Endodermal cell (in vitro differentiated cells): ENCODE data around the gene AXIN1. TPM values are rescaled to one million over a fixed set of nuclear protein-coding genes. Genes with fewer than 3 reads are reported as not detected.

ENCODE experiments used
- DNase-seq: peaks from one replicate; pipeline ENCODE4 v3.0.0-alpha.2; 2017
- H3K27ac ChIP-seq: 2 replicates; pipeline ENCODE4 v1.5.1; 2013; ENCODE audit warnings: mild to moderate bottlenecking, low read depth, low read length, moderate library complexity
- H3K27me3 ChIP-seq: 2 replicates; pipeline ENCODE4 v1.6.1; 2013; ENCODE audit warnings: mild to moderate bottlenecking, low read length, moderate library complexity; ENCODE audit not compliant: insufficient read depth, control insufficient read depth, poor library complexity, severe bottlenecking
- H3K36me3 ChIP-seq: 2 replicates; pipeline ENCODE4 v1.7.0; 2013; ENCODE audit warnings: mild to moderate bottlenecking, low read length, moderate library complexity; ENCODE audit not compliant: control insufficient read depth, insufficient read depth
- H3K4me1 ChIP-seq: one replicate; pipeline ENCODE4 v1.7.0; 2013; ENCODE audit warnings: low read length; ENCODE audit not compliant: control insufficient read depth, insufficient read depth
- H3K4me3 ChIP-seq: 2 replicates; pipeline ENCODE4 v1.5.1; 2013; ENCODE audit warnings: mild to moderate bottlenecking, low read length, moderate library complexity
- H3K9ac ChIP-seq: 2 replicates; pipeline ENCODE4 v1.6.1; 2013; ENCODE audit warnings: mild to moderate bottlenecking, low read length, moderate library complexity; ENCODE audit not compliant: poor library complexity, severe bottlenecking; ENCODE audit errors: extremely low read depth
- H3K9me3 ChIP-seq: 2 replicates; pipeline ENCODE4 v1.6.1; 2013; ENCODE audit warnings: mild to moderate bottlenecking, low read length, moderate library complexity; ENCODE audit not compliant: control insufficient read depth
- H3K27ac Mint-ChIP-seq: 2 replicates; pipeline ENCODE4 v1.8.0; 2020; ENCODE audit warnings: mixed read lengths
- H3K27me3 Mint-ChIP-seq: 2 replicates; pipeline ENCODE4 v1.8.0; 2021; ENCODE audit warnings: mild to moderate bottlenecking, mixed read lengths; ENCODE audit not compliant: insufficient read depth
- H3K36me3 Mint-ChIP-seq: 2 replicates; pipeline ENCODE4 v1.8.0; 2020; ENCODE audit warnings: low read depth, mixed read lengths
- H3K4me1 Mint-ChIP-seq: 2 replicates; pipeline ENCODE4 v1.8.0; 2020; ENCODE audit warnings: mixed read lengths
- H3K4me3 Mint-ChIP-seq: 2 replicates; pipeline ENCODE4 v1.8.0; 2020; ENCODE audit warnings: mild to moderate bottlenecking, moderate library complexity, mixed read lengths
- H3K9me3 Mint-ChIP-seq: 2 replicates; pipeline ENCODE4 v1.8.0; 2020; ENCODE audit warnings: mild to moderate bottlenecking, mixed read lengths
- WGBS, 2 experiments: methylation state at CpG; one replicate each; pipeline versions ENCODE4 v1.1.5 to v1.1.7; 2013; ENCODE audit warnings: missing lambda C conversion rate in 2 of 2, mixed read lengths in 1 of 2; ENCODE audit not compliant: insufficient coverage in 1 of 2, insufficient read length in 1 of 2; 5-methylcytosine and 5-hydroxymethylcytosine counted together
- long read RNA-seq, 4 experiments: library from polyadenylated mRNA in 2 of 4; library from RNA in 1 of 4; library from capped mRNA in 1 of 4; stranded (forward) in 3 of 4; unstranded in 1 of 4; transcript quantifications; one replicate each; pipeline ENCODE4 v2.0.0, GENCODE V29; 2020 to 2021; ENCODE audit warnings: inconsistent platforms in 1 of 4
- polyA plus RNA-seq, 2 experiments: library from polyadenylated mRNA; stranded (reverse); fragments of 50-300 nt; gene quantifications; one replicate each; pipeline ENCODE4 v1.2.3, GENCODE V29; 2013
- total RNA-seq, 2 donors: library from RNA; stranded (reverse); fragmentation: NEBNext Ultra II Directional in 1 of 2; extraction: Animal tissue kit (Norgen Biotek cat#: 25700) in 1 of 2; gene quantifications; 2 replicates in 1 of 2; 3 replicates in 1 of 2; pipeline ENCODE4 v1.2.1, GENCODE V29; 2021
- TF ChIP-seq, protein P1 (sequence below): fragments of 200-600 bp; sonication (generic); conservative IDR thresholded peaks from 2 replicates; pipeline ENCODE4 v1.5.0; 2021; ENCODE audit warnings: antibody characterized with exemption, mild to moderate bottlenecking

The AXIN1 gene, protein sequence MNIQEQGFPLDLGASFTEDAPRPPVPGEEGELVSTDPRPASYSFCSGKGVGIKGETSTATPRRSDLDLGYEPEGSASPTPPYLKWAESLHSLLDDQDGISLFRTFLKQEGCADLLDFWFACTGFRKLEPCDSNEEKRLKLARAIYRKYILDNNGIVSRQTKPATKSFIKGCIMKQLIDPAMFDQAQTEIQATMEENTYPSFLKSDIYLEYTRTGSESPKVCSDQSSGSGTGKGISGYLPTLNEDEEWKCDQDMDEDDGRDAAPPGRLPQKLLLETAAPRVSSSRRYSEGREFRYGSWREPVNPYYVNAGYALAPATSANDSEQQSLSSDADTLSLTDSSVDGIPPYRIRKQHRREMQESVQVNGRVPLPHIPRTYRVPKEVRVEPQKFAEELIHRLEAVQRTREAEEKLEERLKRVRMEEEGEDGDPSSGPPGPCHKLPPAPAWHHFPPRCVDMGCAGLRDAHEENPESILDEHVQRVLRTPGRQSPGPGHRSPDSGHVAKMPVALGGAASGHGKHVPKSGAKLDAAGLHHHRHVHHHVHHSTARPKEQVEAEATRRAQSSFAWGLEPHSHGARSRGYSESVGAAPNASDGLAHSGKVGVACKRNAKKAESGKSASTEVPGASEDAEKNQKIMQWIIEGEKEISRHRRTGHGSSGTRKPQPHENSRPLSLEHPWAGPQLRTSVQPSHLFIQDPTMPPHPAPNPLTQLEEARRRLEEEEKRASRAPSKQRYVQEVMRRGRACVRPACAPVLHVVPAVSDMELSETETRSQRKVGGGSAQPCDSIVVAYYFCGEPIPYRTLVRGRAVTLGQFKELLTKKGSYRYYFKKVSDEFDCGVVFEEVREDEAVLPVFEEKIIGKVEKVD
- 10 to 100 TPM; 36.5 to 37.3 TPM for total RNA-seq
- polyA plus RNA-seq (2013, experiment 1 of 2), result 23.7 TPM
- 22.3 TPM for polyA plus RNA-seq (2013, experiment 2 of 2)
- long read RNA-seq, experiment 1, partial matches to known transcripts, result 10 of 20 reads
- long read RNA-seq, experiment 1, other reads (novel, unspliced or antisense), result 10 of 20 reads
- long read RNA-seq, experiment 2, transcript AXIN1-201 (11 exons, 3,643 nt), result minor isoform, 8 of 86 reads
- long read RNA-seq, experiment 2, transcript AXIN1-202 (10 exons, 3,324 nt), result major isoform, 42 of 86 reads
- long read RNA-seq, experiment 2, partial matches to known transcripts, result 8 of 86 reads
- long read RNA-seq, experiment 2, other reads (novel, unspliced or antisense), result 28 of 86 reads
- long read RNA-seq, experiment 3, partial matches to known transcripts, result 10 of 13 reads
- long read RNA-seq, experiment 3, other reads (novel, unspliced or antisense), result 2 of 13 reads
- long read RNA-seq, experiment 4, partial matches to known transcripts, result 2 of 7 reads
- long read RNA-seq, experiment 4, other reads (novel, unspliced or antisense), result 5 of 7 reads

DNA sequence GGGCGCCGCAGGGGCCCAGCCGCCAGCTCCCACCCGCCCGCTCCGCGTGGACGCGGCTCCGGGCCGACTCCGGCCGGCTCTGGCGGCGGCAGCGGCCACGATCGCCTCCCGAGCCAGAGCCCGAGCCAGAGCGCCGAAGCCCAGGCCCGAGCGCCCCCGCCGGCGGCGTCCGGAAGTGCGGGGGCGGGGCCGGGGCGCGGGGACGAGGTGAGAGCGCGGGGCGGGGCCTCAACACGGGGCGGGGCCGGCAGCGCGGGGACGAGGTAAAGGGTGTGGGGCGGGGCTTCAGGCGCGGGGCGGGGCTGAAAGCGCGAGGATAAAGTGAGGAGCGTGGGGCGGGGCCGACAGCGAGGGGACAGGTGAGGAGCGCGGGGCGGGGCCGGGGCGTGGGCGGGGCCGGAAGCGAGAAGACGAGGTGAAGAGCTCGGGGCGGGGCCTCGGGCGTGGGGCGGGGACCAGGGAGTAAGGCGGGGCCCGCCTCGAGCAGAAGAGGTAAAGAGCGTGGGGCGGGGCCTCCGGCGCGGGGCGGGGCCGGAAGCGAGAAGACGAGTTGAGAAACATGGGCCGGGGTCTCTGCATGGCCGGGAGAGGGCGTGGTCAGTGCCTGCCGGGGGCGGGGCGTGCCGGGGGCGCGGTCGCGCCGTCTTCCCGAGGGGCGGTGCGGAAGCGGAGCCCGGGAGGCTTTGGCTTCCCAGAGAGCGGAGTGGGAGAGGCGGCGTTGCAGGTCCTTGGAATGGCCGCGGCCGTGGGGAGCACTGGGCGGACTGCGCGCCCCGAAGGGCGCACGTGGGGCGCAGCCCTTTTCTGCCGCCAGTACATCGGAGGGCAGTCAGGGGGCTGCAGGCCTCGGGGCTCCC lies at the start of gene AXIN1:
AXIN1 (minus strand) TSS at position 177 of the 857 bp plus-strand sequence. CDS start 5,698 bp downstream, outside the sequence.
- Histone ChIP-seq H3K36me3 (peaks cover 10% of the 10 kb centered on the region), H3K27me3 (no peaks in the 10 kb centered on the region), H3K9ac (peak within 1 kb of the TSS; percentile 59), H3K27ac (no peak within 1 kb of the TSS), H3K4me1 (no peaks in the 10 kb centered on the region), H3K9me3 (no peaks in the 10 kb centered on the region), H3K4me3 (peak within 1 kb of the TSS; percentile 84)
- TF ChIP-seq, protein P1, sequence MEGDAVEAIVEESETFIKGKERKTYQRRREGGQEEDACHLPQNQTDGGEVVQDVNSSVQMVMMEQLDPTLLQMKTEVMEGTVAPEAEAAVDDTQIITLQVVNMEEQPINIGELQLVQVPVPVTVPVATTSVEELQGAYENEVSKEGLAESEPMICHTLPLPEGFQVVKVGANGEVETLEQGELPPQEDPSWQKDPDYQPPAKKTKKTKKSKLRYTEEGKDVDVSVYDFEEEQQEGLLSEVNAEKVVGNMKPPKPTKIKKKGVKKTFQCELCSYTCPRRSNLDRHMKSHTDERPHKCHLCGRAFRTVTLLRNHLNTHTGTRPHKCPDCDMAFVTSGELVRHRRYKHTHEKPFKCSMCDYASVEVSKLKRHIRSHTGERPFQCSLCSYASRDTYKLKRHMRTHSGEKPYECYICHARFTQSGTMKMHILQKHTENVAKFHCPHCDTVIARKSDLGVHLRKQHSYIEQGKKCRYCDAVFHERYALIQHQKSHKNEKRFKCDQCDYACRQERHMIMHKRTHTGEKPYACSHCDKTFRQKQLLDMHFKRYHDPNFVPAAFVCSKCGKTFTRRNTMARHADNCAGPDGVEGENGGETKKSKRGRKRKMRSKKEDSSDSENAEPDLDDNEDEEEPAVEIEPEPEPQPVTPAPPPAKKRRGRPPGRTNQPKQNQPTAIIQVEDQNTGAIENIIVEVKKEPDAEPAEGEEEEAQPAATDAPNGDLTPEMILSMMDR, result peak; percentile 71
- peak within 1 kb of the TSS; percentile 71 for H3K4me3 Mint-ChIP-seq
- no peaks in the 10 kb centered on the region for H3K9me3 Mint-ChIP-seq
- peak; percentile 100 for DNase-seq
- WGBS, 2 experiments, result 1 to 2% methylated on average over 12 to 111 of the region's 113 CpGs
- no peaks in the 10 kb centered on the region for H3K27me3 Mint-ChIP-seq
- peak within 1 kb of the TSS; percentile 52 for H3K27ac Mint-ChIP-seq
- peaks cover 9% of the 10 kb centered on the region for H3K36me3 Mint-ChIP-seq
- peaks cover 9% of the 10 kb centered on the region for H3K4me1 Mint-ChIP-seq

DNA sequence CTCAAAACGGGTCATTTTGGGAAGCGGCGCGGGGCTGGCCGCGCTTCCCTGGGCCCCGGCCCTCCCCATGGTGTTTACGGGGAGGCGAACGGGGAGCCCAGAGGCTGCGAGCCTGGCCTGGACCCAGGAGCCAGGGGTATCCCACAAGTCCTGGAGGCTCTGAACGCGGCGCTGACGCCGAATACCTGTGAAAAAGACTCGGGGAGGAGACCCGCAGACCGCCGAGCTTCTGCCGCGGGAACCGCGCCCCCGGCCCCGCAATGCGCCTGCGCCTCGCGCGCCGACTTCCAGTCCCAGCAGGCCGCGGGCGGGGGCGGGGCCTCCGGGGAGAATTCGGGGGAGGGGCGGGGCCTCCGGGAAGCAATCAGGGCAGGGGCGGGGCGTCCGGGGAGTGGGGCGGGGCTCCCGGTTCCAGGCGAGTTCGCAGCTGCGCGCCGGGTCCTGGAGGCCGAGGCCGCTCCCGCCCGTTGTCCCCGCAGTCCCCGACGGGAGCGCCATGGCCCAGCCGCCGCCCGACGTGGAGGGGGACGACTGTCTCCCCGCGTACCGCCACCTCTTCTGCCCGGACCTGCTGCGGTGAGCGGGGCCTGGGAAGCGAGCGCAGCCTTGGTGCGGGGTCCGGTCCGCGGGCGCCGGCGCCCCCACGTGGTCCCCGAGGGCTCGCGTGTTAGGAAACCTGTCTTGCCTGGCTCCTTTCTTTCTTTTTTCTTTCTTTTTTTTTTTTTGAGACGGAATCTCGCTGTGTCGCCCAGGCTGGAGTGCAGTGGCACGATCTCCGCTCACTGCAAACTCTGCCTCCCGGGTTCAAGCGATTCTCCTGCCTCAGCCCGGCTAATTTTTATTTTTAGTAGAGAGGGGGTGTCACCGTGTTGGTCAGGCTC lies 49.2 kb upstream of the AXIN1 start, which contains the start of gene DECR2:
DECR2 (plus strand) TSS at position 418 of the 881 bp plus-strand sequence; CDS start at position 497, 79 bp downstream.
- peaks cover 3% of the 10 kb centered on the region for H3K4me1 ChIP-seq
- Mint-ChIP-seq H3K4me3 (peak within 1 kb of the TSS; percentile 74), H3K4me1 (peaks cover 10% of the 10 kb centered on the region), H3K9me3 (no peaks in the 10 kb centered on the region), H3K27me3 (no peaks in the 10 kb centered on the region), H3K27ac (peak within 1 kb of the TSS; percentile 87), H3K36me3 (peaks cover 3% of the 10 kb centered on the region)
- H3K9me3 ChIP-seq, result no peaks in the 10 kb centered on the region
- TF ChIP-seq, protein P1, result peak; percentile 61
- WGBS, 2 experiments, result 2 to 3% methylated on average over 51 to 91 of the region's 91 CpGs
- peak within 1 kb of the TSS; percentile 81 for H3K27ac ChIP-seq
- H3K9ac ChIP-seq, result peak within 1 kb of the TSS; percentile 70
- no peaks in the 10 kb centered on the region for H3K36me3 ChIP-seq
- peak; percentile 99 for DNase-seq
- no peaks in the 10 kb centered on the region for H3K27me3 ChIP-seq
- peak within 1 kb of the TSS; percentile 83 for H3K4me3 ChIP-seq
